Activated CD4-positive, CD25-positive, alpha-beta regulatory T cell treated with anti-CD3 and anti-CD28 coated beads, Interleukin-2, amount 50 U/mL, for 24 hours (primary cell): Measurements from ENCODE around the gene AGBL4.
A peak's percentile ranks its signal among the peaks of the same experiment; 100 is the strongest.

Experiments used
- ATAC-seq, 2 donors: fragments of 150-1000 bp; cut with Tn5 transposase; one replicate each; pipeline ENCODE4 v1.10.0; 2021; ENCODE audit warnings: mild to moderate bottlenecking in 1 of 2, moderate library complexity in 1 of 2

AGBL4 gene

DNA sequence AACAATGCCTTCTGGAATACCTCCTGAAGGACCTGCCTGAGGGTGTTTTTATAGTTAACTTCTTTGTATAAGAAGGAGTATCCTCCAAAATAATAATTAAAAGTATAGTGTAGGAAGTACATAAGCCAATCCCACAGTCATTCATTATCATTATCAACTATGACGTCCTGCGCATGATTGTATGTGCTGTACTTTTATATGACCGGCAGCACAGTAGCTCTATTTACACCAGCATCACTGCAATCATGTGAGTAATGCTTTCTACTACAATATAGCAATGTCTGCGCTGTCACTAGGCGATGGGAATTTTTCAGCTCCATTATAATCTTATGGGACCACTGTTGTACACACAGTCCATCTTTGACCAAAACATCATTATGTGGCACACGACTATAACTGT lies 1319.0 kb downstream of the AGBL4 start:
- no peak for ATAC-seq

DNA sequence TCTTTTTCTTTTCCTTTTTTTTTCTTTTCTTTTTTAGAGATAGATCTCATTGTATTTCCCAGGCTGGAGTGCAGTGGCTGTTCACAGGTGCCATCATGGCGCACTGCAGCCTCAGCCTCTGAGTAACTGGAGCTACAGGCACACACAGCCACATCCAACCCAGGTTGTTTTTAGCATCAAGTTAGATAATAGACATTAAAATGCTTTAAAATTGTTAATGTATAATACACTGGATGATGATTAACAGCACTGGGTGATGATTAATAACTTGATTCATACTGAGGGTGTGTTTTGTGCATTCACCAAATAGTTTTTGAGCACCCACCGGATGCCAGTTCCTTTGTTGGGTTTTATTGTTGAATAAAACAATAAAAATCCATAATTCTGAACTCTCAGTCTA lies 1322.3 kb downstream of the AGBL4 start:
- ATAC-seq, result no peak

DNA sequence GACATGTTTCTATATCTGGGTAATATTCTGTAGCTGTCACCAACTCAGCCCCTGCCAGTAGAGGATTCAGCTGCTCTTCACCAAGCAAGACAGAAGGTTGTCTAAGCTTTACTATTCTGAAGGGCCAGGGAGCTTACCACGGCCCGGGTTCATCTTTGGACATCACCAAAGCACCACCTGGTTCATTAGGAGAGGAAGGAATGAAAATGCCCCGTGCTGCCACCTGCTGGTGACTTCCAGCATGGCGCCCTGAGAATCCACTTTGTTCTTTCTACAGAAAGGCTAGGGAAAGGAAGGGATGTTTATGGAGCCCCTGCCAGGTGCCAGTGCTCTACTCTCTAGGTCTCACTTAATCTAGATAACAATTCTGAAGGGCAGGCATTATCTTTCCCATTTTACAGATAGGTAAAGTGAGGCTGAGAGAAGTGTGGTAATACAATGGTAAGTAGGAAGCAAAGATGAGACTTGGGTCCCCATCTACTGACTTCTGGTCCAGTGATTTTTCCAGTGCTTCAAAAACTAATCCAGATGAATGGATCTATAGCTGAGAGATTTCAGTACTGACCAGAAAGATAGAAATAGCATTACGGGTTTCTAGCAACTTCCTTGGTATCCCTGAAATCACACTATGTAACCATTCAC lies 1326.6 kb downstream of the AGBL4 start:
- peak in 1 of 2 donors; percentile 17 for ATAC-seq

DNA sequence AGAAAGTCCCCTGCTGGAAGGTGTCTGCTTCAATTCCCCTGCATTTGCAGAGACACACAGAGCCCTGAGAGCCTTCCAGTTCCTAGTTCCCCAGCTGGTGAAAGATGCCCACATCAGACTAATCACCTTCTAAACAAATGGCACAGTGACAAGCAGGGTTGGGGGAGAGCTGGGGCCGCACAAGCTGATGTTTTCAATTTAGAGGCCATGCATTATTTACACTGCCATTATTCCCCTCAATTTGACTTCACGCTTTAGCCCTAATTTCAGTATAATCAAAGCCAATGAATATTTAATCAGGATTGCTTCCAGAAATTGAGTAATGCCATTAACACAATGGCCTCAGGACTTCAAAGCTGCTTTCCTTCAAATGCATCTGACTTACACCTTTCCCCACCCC lies 1328.6 kb downstream of the AGBL4 start:
- no peak for ATAC-seq

DNA sequence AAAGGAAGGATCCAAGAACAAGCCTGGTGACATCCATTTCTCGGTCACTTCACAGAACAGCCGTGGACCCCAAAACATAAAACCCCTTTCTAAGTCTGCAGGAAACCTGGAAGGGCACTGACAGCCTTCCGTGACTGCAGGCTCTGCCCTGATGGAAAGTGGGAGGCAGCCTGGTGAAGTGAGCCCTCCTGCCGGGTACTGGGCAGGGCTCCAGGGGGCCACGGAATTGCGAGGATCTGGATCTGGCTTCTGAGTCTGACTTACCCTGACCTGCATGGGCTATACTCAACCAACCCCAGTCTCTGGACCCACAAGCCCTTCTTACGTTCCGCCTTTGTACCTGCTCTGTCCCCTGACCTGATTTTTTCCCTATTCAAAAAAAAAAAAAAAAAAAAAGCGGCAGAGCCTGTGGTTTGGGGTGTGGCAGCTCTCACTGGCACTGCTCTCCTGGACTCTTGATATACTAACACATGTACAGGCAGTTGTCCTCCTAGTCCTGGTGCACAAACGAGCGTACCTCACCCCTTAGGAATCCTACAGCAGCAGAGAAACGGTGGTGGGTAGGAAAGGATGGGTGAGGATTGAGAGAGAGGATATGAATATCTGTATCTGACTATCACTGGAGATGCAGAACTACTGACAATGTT lies 1330.0 kb downstream of the AGBL4 start:
- no peak for ATAC-seq

DNA sequence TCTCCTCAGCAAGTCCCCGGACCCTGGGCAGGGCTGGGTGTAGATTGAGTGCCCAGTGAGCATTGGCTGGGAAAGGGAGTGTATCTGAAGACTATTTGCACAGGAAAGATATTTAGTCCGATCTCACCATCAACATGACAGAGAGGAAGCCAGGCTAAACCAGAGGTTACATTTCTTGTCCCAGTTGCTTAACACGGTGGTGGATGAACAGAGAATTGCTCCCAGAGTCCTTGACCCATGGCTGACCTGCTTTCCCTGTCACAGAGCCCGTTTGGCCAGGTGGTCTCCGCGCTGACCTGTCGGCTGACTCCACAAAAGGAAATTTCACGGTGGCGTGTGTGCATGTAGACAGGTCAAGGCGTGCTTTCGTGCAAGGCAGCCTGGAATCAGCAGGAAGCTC lies 1330.6 kb downstream of the AGBL4 start:
- ATAC-seq, result no peak

DNA sequence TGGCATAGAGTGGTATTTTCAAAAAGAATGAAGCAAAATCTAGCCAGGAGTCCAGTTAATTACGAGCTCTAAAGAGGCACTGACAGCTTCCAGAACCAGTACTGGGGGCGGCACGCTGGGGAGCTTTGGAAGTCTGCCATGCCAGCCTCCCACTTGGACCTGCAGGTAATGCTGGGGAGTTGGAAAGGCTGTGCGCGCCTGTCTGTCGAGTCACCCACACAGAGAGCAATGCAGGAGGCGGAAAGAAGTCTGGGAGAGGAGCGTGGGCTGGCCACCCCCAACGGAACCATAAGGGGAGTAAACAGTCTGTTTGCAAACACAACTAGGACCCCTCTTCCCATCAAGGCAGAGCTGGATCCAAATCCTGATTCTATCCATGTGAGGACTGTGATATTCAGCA lies 1331.5 kb downstream of the AGBL4 start:
- no peak for ATAC-seq

DNA sequence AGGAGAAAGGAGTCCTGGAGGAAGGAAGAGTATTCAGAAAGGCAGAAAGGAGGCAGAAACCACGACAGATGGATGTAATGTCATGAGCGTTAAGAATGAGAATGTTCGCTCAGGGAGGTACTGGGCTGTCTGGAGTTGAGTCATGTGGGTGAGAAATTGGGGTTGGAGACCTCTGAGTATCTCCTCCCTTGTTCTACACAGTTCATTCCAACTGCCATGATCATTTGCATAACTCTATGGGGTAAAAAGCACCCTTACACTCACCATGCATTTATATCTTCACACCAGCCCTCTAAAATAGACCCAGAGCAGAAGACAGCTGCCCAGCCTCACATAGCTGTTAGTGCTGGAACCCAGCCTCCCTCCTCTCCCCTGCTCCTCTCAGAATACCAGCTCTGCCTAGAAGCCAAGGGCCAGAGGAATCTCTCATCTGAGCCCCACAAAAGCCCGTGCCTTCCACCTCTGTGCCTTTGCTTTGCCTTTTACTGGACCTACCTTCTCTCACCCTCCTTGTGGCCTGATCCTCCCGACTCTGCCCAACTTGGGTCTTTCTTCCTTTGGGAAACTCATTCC lies 1332.2 kb downstream of the AGBL4 start:
- ATAC-seq, result no peak

DNA sequence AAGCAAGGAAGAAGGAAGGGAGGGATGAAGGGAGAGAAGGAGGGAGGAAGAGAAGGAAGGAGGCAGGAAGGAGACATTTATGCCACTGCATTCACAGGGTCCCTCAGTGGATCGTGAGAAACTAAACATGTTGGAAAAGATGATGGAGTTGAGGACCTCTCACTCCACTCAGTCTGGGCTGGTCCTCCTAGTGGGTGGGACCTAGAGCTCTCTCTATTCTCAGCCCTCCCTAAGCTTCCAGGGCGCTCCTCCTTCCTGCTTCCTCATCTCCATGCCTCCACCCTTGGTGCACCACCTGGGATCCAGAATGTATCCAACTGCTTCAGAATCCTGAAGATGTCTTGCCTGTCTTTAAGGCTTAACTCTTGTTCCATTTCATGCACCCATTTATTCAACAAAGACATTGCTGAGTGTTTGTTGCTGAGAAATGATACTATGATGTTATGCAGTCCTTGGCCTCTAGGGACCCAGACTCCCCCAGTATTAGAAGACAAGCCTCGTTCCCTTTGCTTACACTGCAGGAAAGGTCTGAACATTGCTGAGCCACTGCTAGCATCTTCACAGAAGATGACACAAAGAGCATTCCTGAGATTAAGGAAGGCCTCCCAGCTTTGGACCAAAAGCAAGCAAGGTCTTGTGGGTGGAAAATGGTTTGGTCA lies 1335.5 kb downstream of the AGBL4 start:
- ATAC-seq, result no peak

DNA sequence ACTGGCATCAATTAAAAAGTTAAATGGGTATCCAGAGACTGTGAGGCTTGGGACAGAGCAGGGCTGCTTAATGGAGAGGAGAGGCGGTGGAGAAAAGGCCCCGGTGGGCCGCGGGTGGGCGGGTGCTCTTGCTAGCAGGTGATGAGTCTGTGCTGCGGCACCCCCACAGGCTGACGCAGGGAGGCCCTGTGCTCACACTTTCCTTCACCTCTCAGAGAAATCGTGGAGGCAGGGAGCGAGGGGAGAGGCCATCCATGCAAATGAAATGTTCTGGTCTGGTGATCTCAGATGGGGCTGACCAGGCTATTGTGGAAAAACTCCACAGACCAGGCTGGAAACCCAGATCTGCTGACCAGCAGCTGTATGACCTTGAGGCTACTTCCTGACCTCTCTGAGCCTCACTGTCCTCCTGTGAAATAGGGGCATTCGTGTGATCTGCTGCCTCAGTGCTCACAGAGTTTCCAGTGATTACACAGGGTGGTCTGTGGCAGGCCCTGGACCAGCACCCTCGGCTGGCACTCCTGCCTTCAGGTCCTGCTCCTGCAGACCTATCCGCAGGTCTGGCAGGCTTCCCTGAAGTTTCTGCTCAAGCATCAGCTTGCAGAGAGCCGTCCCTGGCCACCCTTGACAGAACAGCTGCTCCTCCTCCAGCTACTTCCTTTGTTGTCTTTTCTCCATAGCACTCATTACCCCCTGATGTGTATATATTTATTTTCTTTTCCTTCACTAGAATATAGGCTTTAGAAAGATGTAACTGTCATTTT lies 1336.3 kb downstream of the AGBL4 start:
- ATAC-seq, result no peak

DNA sequence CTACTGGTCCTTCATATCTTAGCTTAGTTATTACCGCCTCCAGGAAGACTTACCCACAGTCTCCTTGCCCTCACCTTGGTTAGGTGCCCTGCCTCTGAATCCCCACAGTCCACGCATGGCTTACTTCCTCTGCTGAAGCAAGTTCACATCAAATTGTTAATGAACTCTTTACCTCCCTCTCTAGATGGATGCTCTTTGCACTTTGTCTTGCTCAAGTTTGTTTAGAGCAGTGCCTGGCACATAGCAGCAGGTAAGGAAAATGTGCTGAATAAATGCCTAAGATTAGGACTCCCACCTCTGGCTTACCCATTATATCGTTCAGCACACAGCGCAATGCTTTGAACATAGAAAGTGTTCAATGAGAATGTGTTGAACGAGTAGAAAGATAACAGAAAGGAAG lies 1337.6 kb downstream of the AGBL4 start:
- ATAC-seq, result no peak

DNA sequence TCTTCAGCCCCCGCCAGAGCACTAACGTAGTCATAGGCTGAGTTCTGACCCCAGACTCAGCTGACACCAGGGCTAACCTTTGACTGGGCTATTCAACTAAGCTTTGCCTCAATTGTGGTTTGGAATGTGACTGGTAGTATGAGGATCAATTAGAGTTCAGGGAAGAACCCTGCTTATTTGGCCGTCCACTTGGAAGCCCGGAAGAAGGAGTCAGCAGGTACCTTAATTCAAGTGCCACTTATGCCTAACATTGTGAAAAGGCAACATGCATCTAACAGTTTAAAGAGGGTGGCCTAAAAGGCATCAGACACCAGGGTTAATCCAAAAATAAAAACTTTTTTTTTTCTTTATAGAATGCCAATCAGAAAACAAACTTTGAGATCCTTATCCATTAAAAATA lies 1339.4 kb downstream of the AGBL4 start:
- ATAC-seq, result no peak

DNA sequence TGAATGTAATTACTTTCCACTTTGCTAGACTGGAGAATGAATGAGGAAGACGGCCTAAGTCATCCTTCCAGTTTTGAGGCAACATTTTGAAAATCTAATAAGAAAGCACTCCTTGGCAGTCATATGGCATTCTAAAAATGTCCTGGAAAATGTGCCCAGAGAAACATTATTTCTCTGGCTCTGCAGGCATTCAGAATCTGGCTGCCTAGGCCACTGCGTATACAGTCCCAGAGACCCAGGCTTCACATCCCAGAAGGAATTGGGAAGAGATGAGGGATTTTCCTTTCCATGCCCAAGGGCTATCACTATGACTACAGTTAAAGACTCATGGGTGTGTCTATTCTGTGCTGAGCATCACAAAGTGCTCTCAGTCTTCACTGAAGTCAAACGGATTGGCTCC lies 1339.9 kb downstream of the AGBL4 start:
- ATAC-seq, result no peak

DNA sequence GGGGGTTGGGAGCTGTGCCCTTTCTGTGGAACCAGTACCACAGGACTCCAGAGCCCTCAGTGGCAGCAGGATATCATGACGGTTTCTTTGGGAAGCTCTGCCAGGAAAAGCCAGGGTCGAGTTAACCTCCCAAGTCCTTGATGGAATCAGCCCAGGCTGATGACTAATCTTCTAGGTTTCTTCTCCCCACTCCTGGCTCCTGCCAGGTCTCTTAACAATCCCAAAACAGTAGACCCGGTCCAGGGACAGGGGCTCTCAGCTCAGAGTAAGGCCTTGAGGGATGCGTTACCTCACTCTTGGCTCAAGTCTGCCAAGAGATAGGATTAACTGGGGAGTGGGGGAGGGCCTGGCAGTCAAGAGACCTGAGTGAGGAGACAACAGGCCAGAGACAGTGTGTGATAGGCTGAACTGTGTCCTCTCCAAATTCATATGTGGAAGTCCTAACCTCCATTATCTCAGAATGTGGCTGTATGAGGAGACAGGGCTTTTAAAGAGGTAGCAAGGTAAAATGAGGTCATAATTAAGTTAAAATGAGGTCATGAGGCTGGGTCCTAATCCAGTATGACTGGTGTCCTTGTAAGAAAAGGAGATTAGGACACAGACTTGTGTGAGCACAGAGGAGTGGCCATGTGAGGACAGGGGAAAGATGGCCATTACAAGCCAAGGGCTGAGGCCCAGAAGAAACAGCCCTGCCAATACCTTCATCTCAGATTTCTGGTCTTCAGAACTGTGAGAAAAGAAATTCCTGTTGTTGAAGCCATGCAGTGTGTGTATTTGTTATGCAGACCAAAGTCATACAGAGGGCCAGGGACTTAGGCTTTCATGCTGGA lies 1342.1 kb downstream of the AGBL4 start:
- ATAC-seq, result no peak

DNA sequence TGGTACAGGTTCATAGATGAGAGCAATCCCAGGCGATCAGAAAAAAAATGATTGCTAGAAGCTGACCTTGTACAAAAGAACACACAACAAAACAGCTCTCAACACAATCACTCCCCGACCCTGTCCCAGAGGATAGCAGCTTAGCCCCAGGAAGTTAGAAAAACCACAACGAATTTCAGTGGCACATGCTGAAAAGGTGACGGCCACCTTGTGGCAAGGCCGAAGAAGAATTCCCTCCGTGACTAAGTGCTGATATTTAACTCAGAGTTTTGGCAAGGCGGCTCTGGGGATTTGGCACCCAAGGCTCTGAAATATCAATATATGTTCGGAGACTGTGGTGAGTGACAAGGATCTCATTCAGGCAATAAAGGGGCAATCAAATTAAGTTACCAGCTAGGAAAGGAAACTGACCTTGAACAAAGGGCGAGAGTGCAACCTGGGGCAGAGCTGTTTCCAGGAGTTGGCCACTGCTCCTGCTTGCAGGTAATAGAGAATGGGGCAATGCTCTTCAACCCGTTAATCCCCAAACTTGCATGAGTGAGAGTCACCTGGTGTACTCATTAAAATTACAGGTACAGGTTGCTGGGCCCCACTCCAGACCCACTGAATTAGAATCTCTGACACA lies 1343.2 kb downstream of the AGBL4 start:
- ATAC-seq, result no peak

DNA sequence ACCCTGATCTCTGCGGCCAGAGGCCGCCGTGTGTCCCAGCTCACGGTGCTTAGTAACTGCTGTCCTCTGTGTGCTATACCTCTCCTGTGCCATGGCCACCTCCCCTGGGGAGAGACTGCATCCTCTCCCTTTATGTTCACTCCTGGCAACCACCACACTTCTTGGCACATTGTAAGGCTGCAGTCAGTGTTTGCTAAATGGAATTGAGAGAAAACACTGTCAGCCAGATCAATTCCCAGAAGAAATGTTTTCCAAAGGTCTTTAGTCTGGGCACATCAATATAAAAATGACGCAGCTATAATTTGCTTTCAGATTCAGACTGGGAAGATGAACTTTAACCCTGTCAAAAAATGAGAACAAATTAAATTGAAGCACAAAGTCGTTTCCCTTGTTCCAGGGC lies 1343.9 kb downstream of the AGBL4 start:
- no peak for ATAC-seq

DNA sequence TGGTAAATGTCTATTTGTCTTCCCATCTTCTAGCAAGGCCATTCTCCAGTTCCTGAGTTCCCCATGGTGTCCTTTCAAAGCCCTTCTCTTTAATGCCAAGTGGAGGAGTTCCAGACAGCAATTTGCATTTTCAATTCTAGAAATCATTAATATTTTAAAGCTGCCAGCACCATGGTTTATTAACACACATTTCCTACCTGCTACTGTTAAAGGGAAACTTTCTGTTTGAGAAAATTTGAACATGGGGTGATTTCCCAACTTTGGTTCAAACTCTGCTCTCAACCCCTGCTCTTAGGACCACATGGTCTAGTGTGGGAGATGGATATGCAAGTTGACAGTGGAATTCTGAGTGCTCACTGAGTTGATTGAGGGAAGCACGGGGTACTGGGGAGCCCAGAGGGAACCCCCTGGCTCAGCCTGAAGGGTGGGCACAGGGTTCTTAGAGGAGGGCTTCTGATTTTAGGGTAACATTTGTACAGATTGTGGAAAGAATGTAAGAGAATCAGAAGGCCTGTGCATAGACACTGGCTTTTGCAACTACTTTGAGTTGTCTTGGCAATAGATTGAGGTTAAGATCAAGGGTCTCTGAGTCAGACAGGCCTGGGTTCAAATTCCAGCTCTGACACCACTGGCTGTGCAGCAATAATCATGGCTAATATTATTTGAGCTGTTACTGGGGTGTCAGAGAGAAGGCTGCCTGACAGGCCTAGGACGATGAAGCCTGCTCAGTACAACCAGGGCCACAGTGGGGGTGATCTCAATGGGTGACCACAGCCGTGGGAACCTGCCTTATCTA lies 1344.8 kb downstream of the AGBL4 start:
- no peak for ATAC-seq

DNA sequence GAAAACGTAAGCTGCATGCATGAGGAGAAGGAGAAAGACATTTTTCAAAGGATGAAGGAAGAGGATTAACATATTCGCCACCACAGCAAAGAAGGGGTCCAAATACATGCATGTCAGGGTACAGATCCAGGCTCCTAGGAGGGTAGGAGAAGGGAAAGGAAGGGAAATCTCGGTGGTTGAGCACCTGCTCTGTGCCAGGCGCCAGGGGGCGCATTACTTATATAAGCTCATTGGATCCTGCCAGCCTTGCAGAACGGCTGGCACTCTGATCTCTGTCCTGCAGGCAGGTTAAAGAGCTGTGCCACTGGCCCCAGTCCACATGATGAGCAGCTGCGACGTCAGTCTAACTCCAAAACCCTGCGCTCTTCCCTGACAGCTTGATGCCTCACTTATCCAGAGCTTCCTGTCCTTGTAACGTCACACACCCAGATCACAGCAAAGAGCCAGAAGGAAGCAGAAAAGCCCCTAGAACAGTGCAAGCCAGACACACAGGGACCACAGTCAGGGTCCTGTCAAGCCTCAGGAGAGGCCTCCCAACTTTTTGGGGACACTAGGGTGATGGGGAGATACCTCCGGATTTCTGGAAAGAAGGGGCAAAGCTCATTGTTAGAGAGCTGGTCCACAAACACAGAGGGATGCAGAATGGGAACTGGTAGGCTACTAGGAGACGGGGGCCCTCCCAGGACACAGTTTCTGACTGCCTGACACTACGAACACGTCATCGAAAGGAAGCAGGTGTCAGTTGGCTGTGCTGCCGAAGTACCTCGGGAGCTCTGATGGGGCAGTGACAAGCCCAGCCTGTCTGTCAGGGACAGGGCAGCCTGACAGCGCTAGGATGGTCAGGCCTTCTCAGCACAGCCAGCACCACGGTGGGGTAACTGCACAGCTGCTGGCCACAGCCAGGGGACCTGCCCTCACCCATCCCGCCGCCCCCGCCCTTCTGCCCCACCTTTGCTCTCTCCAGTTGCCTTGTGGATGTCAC lies 1346.2 kb downstream of the AGBL4 start:
- ATAC-seq, result no peak

DNA sequence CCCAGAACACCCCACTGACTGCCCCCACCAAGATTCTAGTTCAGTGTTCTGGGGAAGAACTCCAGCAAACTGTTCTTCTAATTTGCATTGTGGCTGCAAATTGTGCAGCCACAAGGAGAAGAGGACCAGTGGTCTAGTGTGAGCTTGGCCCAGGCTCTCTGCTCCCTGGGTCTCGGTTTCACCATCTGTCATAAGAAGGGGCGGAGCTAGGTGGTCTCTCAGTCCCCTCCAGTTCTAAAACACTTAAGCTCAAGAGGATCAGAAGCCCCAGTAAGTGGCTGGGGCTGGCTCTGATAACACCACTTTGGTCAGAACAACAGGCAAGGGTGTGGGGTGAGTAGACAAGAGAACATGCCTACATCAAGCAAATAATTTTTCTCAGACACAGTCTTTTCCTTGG lies 1346.9 kb downstream of the AGBL4 start:
- no peak for ATAC-seq

DNA sequence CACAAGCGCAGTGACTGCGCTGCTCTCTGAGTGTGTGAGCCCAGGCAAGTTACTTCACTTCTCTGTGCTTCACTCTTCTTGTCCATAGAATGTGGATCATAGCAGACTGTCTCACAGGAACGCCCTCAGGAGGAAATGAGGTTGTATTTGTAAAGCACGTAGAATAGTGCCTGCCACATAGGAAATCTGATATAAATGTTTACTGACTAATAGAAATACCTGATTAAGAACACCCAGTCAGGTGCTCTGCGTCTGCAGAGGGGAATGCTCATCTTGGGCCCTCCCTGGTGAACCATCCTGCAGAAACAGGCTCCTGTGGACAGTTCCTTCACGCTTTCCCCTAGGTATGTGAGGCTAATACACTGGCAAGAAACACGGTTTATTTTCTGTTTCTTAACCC lies 1347.4 kb downstream of the AGBL4 start:
- no peak for ATAC-seq
